Right renal cortex interstitium (tissue), 3 donors: ENCODE measurements around the gene PLEKHG5. TPM values are rescaled to one million over a fixed set of nuclear protein-coding genes. Genes with fewer than 3 reads are reported as not detected.

Experiments used
- DNase-seq, 3 donors: peaks; one replicate each; pipeline ENCODE4 v3.0.0-alpha.2; 2013; ENCODE audit warnings: low read depth in 3 of 3, low spot score in 2 of 3
- polyA plus RNA-seq, 3 donors: library from polyadenylated mRNA; unstranded; fragments of 120-200 nt; gene quantifications; one replicate each; pipeline ENCODE4 v1.2.1, GENCODE V29; 2013; ENCODE audit not compliant: insufficient read length in 3 of 3

Gene PLEKHG5
- polyA plus RNA-seq, 3 donors, result 9.1 to 11.1 (median 10.2) TPM

- DNase-seq, result no peak
These were observed 20.2 kb upstream of the PLEKHG5 start for GRCh38 chr1:6511561-6512244.

DNA sequence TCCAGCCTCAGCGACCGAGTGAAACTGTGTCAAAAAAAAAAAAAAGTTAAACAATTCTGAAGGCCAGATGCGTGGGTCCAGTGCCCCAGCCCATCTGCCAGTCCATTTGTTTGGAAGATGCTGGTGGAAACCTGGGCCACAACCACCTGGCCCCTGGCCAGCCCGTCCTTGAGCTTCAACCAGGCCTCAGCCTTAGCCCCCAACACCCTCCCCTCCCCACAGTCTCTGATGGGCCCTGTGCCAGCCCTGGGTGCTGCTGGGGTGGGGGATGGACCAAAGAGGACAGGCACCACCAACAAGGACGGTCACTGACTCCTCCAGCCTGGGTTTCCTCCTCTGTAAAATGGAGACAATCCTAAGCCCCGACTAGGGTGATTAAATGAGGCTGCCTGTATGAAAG, 19.6 kb upstream of the PLEKHG5 start:
- no peak for DNase-seq

GRCh38 chr1:6510493-6510892, 19.0 kb upstream of the PLEKHG5 start:
- DNase-seq, result no peak

DNA sequence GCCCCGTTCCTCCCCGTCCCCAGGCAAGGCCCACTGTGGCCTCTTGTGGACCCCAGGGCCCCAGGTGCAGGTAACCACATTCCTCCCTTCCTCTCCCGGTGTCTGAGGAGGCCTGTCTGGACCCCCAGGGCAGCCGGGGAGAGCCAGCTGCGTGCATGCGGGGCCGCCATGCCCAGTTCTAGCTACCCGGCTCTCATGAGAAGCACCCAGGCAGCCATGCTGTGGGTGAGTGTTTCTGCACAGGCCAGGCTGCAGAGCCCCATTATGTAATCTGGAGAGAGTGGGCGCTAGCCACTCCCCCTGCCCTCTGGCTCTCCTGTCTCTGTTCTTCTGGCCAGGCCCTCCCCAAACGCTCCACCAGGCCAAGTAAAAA, 18.4 kb upstream of the PLEKHG5 start:
- no peak for DNase-seq

- no peak for DNase-seq
These were observed 17.9 kb upstream of the PLEKHG5 start for GRCh38 chr1:6509220-6509918.

- no peak for DNase-seq
These were observed 17.3 kb upstream of the PLEKHG5 start for GRCh38 chr1:6508816-6509189.

DNA sequence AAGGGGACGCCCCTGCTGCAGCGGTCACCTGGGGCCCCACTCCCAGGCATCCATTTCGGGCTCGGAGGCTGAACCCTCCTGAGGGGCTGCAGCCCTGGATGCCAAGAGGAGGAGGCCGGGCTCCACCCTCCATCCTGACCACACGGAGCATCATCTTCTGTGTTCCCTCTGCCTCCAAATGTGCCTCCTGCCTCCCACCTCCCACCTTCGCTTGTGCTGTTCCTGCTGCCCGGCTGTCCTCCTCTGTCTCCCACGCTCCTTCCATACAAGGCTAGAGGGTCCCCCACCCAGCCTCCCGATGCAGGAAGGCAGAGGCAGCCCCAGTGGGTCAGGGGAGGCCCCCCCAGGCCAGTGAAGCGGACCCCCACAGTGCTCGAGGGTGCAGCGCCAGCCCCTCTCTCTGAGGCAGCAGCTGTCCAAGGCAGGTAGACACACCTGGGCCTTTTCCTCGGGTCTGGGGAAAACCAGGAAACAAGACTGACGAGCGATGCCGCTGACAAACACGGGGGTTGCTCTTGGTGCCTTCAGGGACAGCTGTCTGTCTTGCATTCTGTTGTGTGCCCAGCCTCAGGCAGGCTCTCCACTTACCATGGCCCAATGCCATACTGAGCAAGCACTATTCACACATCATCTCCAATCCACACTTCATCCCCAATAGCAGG, 16.8 kb upstream of the PLEKHG5 start:
- no peak for DNase-seq

- DNase-seq, result no peak
These were observed 16.0 kb upstream of the PLEKHG5 start for GRCh38 chr1:6507461-6507911.

GRCh38 chr1:6507037-6507428, 15.6 kb upstream of the PLEKHG5 start:
- no peak for DNase-seq

DNA sequence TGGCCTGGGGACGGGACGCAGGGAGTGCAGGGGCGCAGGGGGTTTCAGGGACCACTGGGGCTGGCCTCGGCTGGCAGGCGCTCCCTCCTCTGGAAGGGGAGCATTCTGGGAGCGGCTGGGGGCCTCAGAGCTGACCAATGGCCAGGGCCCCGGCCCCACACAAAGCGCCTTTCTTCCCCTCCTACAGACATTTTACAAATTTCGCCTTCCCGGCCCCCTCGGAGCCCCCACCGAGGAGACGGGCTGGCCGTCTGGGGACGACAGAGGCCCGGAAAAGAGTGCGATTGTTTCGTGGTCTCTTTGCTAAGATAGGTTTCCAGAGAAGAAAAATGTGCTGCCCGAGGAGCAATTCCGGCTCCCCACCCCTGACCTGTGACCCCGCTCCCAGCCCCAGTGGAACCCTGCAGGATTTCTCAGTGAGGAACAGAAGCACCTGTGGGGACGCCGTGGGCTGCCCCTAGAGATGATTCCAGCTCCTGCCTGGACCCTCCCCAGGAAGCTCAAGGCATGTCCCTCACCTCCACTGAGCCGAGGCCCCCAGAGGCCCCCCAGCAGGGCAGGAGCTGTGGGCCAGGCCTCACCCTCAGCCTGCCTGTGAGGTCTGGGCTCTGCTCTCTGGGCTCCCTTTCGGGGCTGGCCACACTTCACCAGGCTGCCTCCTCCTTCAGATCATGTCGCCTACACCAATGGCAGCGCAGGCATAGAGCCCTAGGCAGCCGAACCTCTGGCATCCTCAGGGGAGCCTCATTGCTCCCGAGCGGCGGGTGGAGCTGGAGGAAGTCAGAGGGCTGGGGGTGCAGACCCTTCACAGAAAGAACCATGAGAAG, 15.0 kb upstream of the PLEKHG5 start:
- DNase-seq, result no peak

GRCh38 chr1:6505367-6506209, 14.1 kb upstream of the PLEKHG5 start:
- DNase-seq, result no peak

GRCh38 chr1:6504887-6505286, 13.4 kb upstream of the PLEKHG5 start:
- no peak for DNase-seq

GRCh38 chr1:6503884-6504602, 12.6 kb upstream of the PLEKHG5 start:
- DNase-seq, result no peak

DNA sequence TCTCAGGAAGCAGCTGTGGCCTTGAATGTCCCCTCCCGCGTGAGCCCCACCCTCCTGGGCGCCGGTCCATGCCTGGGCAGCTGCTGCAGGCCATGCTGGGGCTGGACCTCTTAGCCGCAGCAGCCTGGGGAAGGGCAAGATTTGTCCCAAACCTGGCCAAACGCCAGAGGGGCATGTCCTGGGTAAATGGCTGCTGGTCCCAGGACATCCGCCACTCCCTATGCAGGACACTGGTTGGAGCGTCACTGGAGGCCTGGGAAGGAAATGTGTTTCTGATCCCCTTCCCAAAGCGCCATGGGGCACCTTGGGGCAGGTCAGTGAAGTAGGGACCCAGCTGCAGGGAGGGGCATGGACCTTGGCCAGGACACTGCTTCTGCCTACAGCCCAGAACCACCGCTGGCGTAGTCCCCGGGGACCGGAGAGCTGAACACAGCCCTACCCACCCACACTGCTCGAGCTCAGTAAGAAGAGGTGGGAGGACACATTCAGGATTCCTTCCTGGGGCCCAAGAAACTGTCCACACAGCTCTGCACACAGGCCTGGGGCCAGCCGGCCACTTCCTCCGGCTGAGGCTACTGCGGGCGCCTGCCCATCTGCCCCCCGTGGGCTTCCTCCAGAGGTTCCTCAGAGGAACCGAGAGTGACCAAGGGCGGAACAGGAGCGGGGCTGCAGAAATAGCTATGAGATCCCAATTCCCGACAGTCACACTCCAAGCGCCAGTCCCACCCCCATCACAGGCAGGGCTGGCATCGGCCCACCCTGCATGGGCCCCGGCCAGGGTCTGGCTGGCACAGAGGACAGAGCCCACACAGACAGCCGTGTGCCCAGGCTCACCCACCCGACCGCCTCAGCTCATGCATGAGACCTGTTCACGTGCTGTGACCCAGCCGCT, 10.8 kb upstream of the PLEKHG5 start:
- DNase-seq, result no peak

GRCh38 chr1:6501279-6501813, 9.9 kb upstream of the PLEKHG5 start:
- no peak for DNase-seq

GRCh38 chr1:6500544-6501278, 9.2 kb upstream of the PLEKHG5 start:
- no peak for DNase-seq

GRCh38 chr1:6499296-6499695, 7.8 kb upstream of the PLEKHG5 start:
- DNase-seq, result no peak
